Mammary epithelial cell (primary cell): ENCODE measurements around the gene DYSF.

Experiments
- EZH2 ChIP-seq: IDR thresholded peaks from 2 replicates; pipeline ENCODE4 v1.6.1; 2012; ENCODE audit warnings: low read length, inconsistent platforms, borderline replicate concordance
- TF ChIP-seq, protein P1 (sequence below), 2 donors: IDR thresholded peaks in 1 of 2; conservative IDR thresholded peaks in 1 of 2; 2 replicates each; pipeline ENCODE4 v1.5.1; 2011 to 2012; ENCODE audit warnings: inconsistent platforms in 2 of 2, low read length in 2 of 2, mild to moderate bottlenecking in 2 of 2, control low read depth in 1 of 2, low read depth in 1 of 2; ENCODE audit not compliant: insufficient read depth in 1 of 2; ENCODE audit errors: extremely low read depth in 1 of 2

DNA sequence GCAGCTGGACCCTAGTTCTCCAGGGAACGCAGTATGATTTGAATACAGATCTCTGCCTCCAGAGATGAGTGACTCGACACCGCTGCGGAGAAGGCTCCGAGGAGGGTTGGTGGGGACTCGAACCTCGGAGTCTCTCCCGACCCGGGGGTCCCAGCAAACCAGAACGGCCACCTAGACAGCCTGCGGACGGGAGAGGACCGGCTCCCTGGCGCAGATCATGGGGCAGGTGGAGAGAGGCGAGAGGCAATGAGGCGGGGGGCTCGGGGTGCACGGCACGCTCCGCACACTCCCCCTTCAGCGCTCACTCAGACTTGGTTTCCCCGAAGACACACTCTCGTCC, 12.6 kb downstream of the DYSF start:
- TF ChIP-seq, protein P1, sequence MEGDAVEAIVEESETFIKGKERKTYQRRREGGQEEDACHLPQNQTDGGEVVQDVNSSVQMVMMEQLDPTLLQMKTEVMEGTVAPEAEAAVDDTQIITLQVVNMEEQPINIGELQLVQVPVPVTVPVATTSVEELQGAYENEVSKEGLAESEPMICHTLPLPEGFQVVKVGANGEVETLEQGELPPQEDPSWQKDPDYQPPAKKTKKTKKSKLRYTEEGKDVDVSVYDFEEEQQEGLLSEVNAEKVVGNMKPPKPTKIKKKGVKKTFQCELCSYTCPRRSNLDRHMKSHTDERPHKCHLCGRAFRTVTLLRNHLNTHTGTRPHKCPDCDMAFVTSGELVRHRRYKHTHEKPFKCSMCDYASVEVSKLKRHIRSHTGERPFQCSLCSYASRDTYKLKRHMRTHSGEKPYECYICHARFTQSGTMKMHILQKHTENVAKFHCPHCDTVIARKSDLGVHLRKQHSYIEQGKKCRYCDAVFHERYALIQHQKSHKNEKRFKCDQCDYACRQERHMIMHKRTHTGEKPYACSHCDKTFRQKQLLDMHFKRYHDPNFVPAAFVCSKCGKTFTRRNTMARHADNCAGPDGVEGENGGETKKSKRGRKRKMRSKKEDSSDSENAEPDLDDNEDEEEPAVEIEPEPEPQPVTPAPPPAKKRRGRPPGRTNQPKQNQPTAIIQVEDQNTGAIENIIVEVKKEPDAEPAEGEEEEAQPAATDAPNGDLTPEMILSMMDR (conservative IDR thresholded peaks at IDR 0.05 in 1 of 2, IDR thresholded peaks at IDR 0.05 in 1 of 2; ENCODE audit: extremely low read depth in 1 of 2, insufficient read depth in 1 of 2, low read depth in 1 of 2, low read length in 2 of 2) = no peak
- TF ChIP-seq EZH2 = no peak
